ENCODE measurements around the gene PLEKHA1. TPM values are rescaled to one million over a fixed set of nuclear protein-coding genes. Genes with fewer than 3 reads are reported as not detected.

Gene PLEKHA1
- total and polyA plus RNA-seq, 2 of the 13 experiments (the other 11 are each of a cell fraction or from before 2014, with no cell fraction given), result 32.2 to 53.3 TPM

DNA sequence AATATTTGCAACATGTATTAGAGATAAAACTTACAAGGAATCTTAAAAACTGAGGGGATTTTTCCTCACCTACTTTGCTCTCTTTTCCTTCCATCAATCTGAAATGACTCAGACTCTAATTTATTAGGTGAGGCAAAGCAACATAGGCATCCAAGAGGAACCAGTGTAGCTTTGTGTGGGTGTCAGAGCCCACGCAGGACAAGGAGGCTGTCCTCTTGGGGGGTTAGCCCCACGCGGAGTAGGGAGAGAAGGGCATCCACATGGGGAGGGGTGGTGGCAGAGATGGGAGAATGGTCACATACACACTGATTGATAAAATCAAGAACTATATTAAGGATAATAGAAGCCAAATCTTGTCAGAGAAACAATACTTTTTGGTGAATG lies 46.1 kb downstream of the PLEKHA1 start:
- H3K9ac ChIP-seq (ENCODE audit: insufficient read depth, low read depth, low read length), result no peak overlapping the region
- H3K4me3 ChIP-seq (replicated peaks in 1 of 3; ENCODE audit: insufficient read depth in 1 of 3, low read depth in 2 of 3, low read length in 3 of 3), result no peak overlapping the region
- no peak for DNase-seq (ENCODE audit: low spot score)
- intact Hi-C loops (cut with micrococcal nuclease; ENCODE audit: unreplicated experiment) (no loop called here), in situ Hi-C loops (cut with HindIII; ENCODE audit: extremely low pct_ligation_motif_present, low pct_unique_long_range_greater_than_20kb) (no loop called here)
- H3K9me3 ChIP-seq (ENCODE audit: low read length), result no peaks in the 10 kb centered on the region
- ChIA-PET POLR2A (no interaction called here), CTCF (ENCODE audit: low intra/inter-chr PET ratio, low total read pairs) (no interaction called here)
- TF ChIP-seq, protein P1, sequence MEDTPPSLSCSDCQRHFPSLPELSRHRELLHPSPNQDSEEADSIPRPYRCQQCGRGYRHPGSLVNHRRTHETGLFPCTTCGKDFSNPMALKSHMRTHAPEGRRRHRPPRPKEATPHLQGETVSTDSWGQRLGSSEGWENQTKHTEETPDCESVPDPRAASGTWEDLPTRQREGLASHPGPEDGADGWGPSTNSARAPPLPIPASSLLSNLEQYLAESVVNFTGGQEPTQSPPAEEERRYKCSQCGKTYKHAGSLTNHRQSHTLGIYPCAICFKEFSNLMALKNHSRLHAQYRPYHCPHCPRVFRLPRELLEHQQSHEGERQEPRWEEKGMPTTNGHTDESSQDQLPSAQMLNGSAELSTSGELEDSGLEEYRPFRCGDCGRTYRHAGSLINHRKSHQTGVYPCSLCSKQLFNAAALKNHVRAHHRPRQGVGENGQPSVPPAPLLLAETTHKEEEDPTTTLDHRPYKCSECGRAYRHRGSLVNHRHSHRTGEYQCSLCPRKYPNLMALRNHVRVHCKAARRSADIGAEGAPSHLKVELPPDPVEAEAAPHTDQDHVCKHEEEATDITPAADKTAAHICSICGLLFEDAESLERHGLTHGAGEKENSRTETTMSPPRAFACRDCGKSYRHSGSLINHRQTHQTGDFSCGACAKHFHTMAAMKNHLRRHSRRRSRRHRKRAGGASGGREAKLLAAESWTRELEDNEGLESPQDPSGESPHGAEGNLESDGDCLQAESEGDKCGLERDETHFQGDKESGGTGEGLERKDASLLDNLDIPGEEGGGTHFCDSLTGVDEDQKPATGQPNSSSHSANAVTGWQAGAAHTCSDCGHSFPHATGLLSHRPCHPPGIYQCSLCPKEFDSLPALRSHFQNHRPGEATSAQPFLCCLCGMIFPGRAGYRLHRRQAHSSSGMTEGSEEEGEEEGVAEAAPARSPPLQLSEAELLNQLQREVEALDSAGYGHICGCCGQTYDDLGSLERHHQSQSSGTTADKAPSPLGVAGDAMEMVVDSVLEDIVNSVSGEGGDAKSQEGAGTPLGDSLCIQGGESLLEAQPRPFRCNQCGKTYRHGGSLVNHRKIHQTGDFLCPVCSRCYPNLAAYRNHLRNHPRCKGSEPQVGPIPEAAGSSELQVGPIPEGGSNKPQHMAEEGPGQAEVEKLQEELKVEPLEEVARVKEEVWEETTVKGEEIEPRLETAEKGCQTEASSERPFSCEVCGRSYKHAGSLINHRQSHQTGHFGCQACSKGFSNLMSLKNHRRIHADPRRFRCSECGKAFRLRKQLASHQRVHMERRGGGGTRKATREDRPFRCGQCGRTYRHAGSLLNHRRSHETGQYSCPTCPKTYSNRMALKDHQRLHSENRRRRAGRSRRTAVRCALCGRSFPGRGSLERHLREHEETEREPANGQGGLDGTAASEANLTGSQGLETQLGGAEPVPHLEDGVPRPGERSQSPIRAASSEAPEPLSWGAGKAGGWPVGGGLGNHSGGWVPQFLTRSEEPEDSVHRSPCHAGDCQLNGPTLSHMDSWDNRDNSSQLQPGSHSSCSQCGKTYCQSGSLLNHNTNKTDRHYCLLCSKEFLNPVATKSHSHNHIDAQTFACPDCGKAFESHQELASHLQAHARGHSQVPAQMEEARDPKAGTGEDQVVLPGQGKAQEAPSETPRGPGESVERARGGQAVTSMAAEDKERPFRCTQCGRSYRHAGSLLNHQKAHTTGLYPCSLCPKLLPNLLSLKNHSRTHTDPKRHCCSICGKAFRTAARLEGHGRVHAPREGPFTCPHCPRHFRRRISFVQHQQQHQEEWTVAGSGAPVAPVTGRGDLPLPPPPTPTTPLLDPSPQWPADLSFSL (CRISPR knock-in tag; IDR thresholded peaks at IDR 0.05), result no peak
- TF ChIP-seq ZNF816 (CRISPR knock-in tag; IDR thresholded peaks at IDR 0.05; ENCODE audit: borderline replicate concordance) (no peak), ZNF264 (CRISPR knock-in tag; IDR thresholded peaks at IDR 0.05) (no peak)
- H3K79me2 ChIP-seq (ENCODE audit: insufficient read depth, low read length), result no peaks in the 10 kb centered on the region
- peaks cover 20 to 64% of the 10 kb centered on the region in 2 experiments; a peak in 4 of 5 replicates for H3K36me3 ChIP-seq (replicated peaks in 1 of 2; ENCODE audit: control insufficient read depth in 1 of 2, insufficient read depth in 2 of 2, low read length in 2 of 2)
- no peaks in the 10 kb centered on the region for H3K27me3 ChIP-seq (ENCODE audit: control insufficient read depth in 1 of 2, insufficient read depth in 2 of 2, low read length in 2 of 2)
- BruUV-seq (replicated peaks), result no TSS peak
- FAIRE-seq, result no peak
- no peak overlapping the region for H2AFZ ChIP-seq (ENCODE audit: low read length)
- H4K20me1 ChIP-seq (ENCODE audit: insufficient read depth, low read length), result no peaks in the 10 kb centered on the region
- H3K27ac ChIP-seq (ENCODE audit: extremely low read length, insufficient read depth, low read length), result no peak overlapping the region
- WGBS (ENCODE audit: low lambda C conversion rate), result 98% methylated on average over 3 of the region's 3 CpGs
- no peak for ATAC-seq
- H3K4me2 ChIP-seq (ENCODE audit: low read depth, low read length), result no peak overlapping the region
- no peaks in the 10 kb centered on the region for H3K4me1 ChIP-seq (ENCODE audit: insufficient read depth, low read length)
